Trophoblast cell (in vitro differentiated cells and primary cell): ENCODE measurements around the gene C11orf16.

Source experiments
- DNase-seq, 2 donors: peaks; one replicate each; pipeline ENCODE4 v3.0.0-alpha.2; 2016
- H2AFZ ChIP-seq: 2 replicates; pipeline ENCODE4 v1.6.1; 2013; ENCODE audit warnings: low read length, moderate library complexity, mild to moderate bottlenecking; ENCODE audit not compliant: insufficient read depth, poor library complexity
- H2AK5ac ChIP-seq: 2 replicates; pipeline ENCODE4 v1.6.1; 2013; ENCODE audit warnings: mild to moderate bottlenecking, low read length
- H2BK120ac ChIP-seq: 2 replicates; pipeline ENCODE4 v1.6.1; 2013; ENCODE audit warnings: low read length, mild to moderate bottlenecking, moderate library complexity; ENCODE audit not compliant: insufficient read depth, poor library complexity
- H2BK12ac ChIP-seq: 2 replicates; pipeline ENCODE4 v1.6.1; 2013; ENCODE audit warnings: mild to moderate bottlenecking, low read length, moderate library complexity
- H2BK5ac ChIP-seq: 2 replicates; pipeline ENCODE4 v1.6.1; 2013; ENCODE audit warnings: low read length, low read depth, moderate library complexity, mild to moderate bottlenecking; ENCODE audit not compliant: poor library complexity
- H3K14ac ChIP-seq: 2 replicates; pipeline ENCODE4 v1.6.1; 2013; ENCODE audit warnings: mild to moderate bottlenecking, low read length
- H3K18ac ChIP-seq: 2 replicates; pipeline ENCODE4 v1.6.1; 2013; ENCODE audit warnings: mild to moderate bottlenecking, low read length
- H3K23ac ChIP-seq: 2 replicates; pipeline ENCODE4 v1.6.1; 2013; ENCODE audit warnings: low read length
- H3K27ac ChIP-seq: 2 replicates; pipeline ENCODE4 v1.5.1; 2013; ENCODE audit warnings: low read depth, mild to moderate bottlenecking, inconsistent platforms, low read length, moderate library complexity
- H3K27me3 ChIP-seq: 2 replicates; pipeline ENCODE4 v1.6.1; 2013; ENCODE audit warnings: inconsistent platforms, mild to moderate bottlenecking, low read length, moderate library complexity; ENCODE audit not compliant: insufficient read depth
- H3K36me3 ChIP-seq, 2 experiments: 1 replicate in 1 of 2; 2 replicates in 1 of 2; pipeline ENCODE4 v1.6.1; 2013; ENCODE audit warnings: low read length in 2 of 2, mild to moderate bottlenecking in 2 of 2, moderate library complexity in 1 of 2; ENCODE audit not compliant: insufficient read depth in 2 of 2, control insufficient read depth in 1 of 2
- H3K4ac ChIP-seq: 2 replicates; pipeline ENCODE4 v1.6.1; 2013; ENCODE audit warnings: low read depth, mild to moderate bottlenecking, low read length, moderate library complexity
- H3K4me1 ChIP-seq, 2 experiments: 1 replicate in 1 of 2; 2 replicates in 1 of 2; pipeline ENCODE4 v1.6.1; 2013; ENCODE audit warnings: low read length in 2 of 2, mild to moderate bottlenecking in 2 of 2, moderate library complexity in 1 of 2; ENCODE audit not compliant: insufficient read depth in 2 of 2, control insufficient read depth in 1 of 2
- H3K4me2 ChIP-seq: 2 replicates; pipeline ENCODE4 v1.6.1; 2013; ENCODE audit warnings: inconsistent platforms, mild to moderate bottlenecking, low read length, moderate library complexity
- H3K4me3 ChIP-seq: 2 replicates; pipeline ENCODE4 v1.5.1; 2013; ENCODE audit warnings: mild to moderate bottlenecking, low read depth, low read length, inconsistent platforms
- H3K79me1 ChIP-seq: one replicate; pipeline ENCODE4 v1.6.1; 2013; ENCODE audit warnings: low read length
- H3K79me2 ChIP-seq: 2 replicates; pipeline ENCODE4 v1.6.1; 2013; ENCODE audit warnings: low read length, mild to moderate bottlenecking; ENCODE audit not compliant: control insufficient read depth, insufficient read depth, poor library complexity
- H3K9ac ChIP-seq: 2 replicates; pipeline ENCODE4 v1.6.1; 2013; ENCODE audit warnings: mild to moderate bottlenecking, low read length
- H3K9me3 ChIP-seq: 2 replicates; pipeline ENCODE4 v1.6.1; 2013; ENCODE audit warnings: low read depth, mild to moderate bottlenecking, control low read depth, inconsistent platforms, low read length; ENCODE audit not compliant: insufficient read depth
- H4K12ac ChIP-seq: 2 replicates; pipeline ENCODE4 v1.6.1; 2013; ENCODE audit warnings: low read depth, mild to moderate bottlenecking, low read length, moderate library complexity
- H4K8ac ChIP-seq: 2 replicates; pipeline ENCODE4 v1.6.1; 2013; ENCODE audit warnings: low read depth, mild to moderate bottlenecking, low read length, moderate library complexity
- H4K91ac ChIP-seq: one replicate; pipeline ENCODE4 v1.6.1; 2013; ENCODE audit warnings: low read depth, mild to moderate bottlenecking, low read length, moderate library complexity
- WGBS: extraction: QIAGEN DNeasy Blood & Tissue Kit; methylation state at CpG from one replicate; pipeline ENCODE4 v1.1.7; 2013; ENCODE audit warnings: missing lambda C conversion rate; ENCODE audit not compliant: insufficient read length, insufficient coverage; ENCODE audit errors: extremely low coverage; 5-methylcytosine and 5-hydroxymethylcytosine counted together

C11orf16 gene

DNA sequence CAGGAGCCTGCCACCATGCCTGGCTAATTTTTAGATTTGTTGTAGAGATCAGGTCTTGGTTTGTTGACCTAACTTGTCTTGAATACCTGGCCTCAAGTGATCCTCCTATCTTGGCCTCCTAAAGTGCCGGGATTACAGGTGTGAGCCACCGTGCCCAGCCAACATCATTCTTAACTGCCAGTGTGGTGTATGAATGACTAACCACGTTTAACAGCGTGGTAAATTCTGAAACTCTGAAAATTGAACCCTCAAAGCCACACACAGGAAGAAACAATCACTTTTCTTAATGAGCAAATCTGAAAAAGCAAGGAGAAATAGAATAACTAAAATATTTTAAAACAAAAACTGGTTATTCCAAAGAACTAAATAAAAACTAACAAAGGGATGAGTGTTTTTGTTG lies 24.1 kb upstream of the C11orf16 start:
- Histone ChIP-seq H4K12ac (no peak overlapping the region), H3K4me1 (no peaks in the 10 kb centered on the region), H3K79me1 (no peaks in the 10 kb centered on the region), H4K91ac (no peak overlapping the region), H3K14ac (no peak overlapping the region), H3K9me3 (no peaks in the 10 kb centered on the region), H3K4me3 (no peak overlapping the region), H4K8ac (no peak overlapping the region), H2BK12ac (no peak overlapping the region), H3K36me3 (peaks cover 8 to 9% of the 10 kb centered on the region in 2 experiments), H3K18ac (no peak overlapping the region), H3K79me2 (no peaks in the 10 kb centered on the region), H2AK5ac (no peak overlapping the region), H2BK120ac (no peak overlapping the region), H3K9ac (no peak overlapping the region), H3K27me3 (no peaks in the 10 kb centered on the region), H3K27ac (no peak overlapping the region), H2BK5ac (no peak overlapping the region), H3K4me2 (no peak overlapping the region), H3K23ac (no peak overlapping the region), H3K4ac (no peak overlapping the region), H2AFZ (no peak overlapping the region)
- WGBS, result no CpG with 5 or more reads among the region's 4 CpGs
- DNase-seq, result no peak

DNA sequence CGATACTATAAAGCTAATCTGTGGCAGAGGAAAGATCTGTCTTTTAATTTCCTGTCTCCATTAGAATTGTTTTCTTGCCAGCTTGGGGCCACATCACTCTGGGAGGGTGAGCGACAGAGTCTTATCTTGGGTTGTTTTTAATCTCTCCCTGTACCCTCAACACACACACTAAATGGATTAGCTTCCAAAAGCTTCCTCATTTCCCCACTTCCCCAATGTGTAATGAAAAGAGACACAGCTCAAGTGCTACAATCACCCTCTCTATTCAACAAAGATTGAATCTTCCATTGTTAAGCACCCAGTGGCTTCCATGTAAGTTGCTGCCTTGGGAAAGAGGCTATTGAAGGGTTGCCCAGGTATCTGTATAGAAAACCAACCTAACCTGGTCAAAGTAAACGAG lies 16.1 kb upstream of the C11orf16 start:
- Histone ChIP-seq H3K9me3 (no peaks in the 10 kb centered on the region), H3K36me3 (peaks cover 3 to 6% of the 10 kb centered on the region in 2 experiments), H3K4ac (no peak overlapping the region), H3K4me2 (no peak overlapping the region), H2AFZ (no peak overlapping the region), H4K8ac (no peak overlapping the region), H3K14ac (no peak overlapping the region), H3K27ac (no peak overlapping the region), H2BK120ac (no peak overlapping the region), H2BK5ac (no peak overlapping the region), H2AK5ac (no peak overlapping the region), H3K23ac (no peak overlapping the region), H3K9ac (no peak overlapping the region), H3K79me1 (no peaks in the 10 kb centered on the region), H3K4me1 (no peaks in the 10 kb centered on the region), H3K27me3 (no peaks in the 10 kb centered on the region), H3K79me2 (no peaks in the 10 kb centered on the region), H3K4me3 (no peak overlapping the region), H2BK12ac (no peak overlapping the region), H4K91ac (no peak overlapping the region), H4K12ac (no peak overlapping the region), H3K18ac (no peak overlapping the region)
- no CpG with 5 or more reads among the region's 3 CpGs for WGBS
- no peak for DNase-seq

DNA sequence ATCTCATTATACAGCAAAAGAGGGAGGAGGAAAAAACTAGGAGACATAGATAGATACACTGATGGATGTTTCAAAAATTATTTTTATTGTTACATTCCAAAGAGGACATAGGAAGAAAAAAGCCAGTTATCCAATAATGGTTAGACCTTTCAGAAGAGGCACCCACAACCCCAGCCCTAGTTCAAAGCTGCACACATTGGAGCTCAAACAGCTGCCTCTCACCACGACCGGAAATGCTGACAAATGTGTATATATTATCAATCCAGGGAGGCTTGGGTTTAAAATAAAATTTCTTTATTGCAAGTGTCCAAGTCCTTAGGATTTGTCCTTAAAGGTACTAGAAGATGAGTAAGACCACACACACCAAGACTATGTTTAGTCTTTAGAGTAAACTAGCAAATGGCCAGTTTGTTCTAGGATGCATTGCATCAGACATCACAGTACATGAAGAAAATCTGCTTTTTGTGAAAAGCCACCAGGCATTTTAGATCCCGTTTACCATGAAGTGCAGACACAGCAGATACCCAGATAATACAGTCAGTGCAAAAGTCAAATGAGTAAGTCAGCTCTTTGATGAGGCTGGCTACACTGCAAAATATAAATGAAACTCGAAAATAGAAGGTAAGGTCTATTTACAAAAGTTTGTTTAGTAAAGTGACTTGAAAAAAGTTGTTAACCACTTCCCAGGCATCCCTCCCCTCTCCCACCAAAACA lies 14.6 kb upstream of the C11orf16 start:
- Histone ChIP-seq H3K9me3 (no peaks in the 10 kb centered on the region), H3K4me2 (no peak overlapping the region), H2AFZ (no peak overlapping the region), H3K36me3 (peaks cover 1 to 4% of the 10 kb centered on the region in 2 experiments), H3K4me3 (no peak overlapping the region), H2BK5ac (no peak overlapping the region), H2AK5ac (no peak overlapping the region), H2BK120ac (no peak overlapping the region), H4K12ac (no peak overlapping the region), H3K4ac (no peak overlapping the region), H3K27me3 (no peaks in the 10 kb centered on the region), H3K79me2 (no peaks in the 10 kb centered on the region), H3K27ac (no peak overlapping the region), H4K91ac (no peak overlapping the region), H2BK12ac (no peak overlapping the region), H4K8ac (no peak overlapping the region), H3K18ac (no peak overlapping the region), H3K4me1 (no peaks in the 10 kb centered on the region), H3K79me1 (no peaks in the 10 kb centered on the region), H3K14ac (no peak overlapping the region), H3K9ac (no peak overlapping the region), H3K23ac (no peak overlapping the region)
- DNase-seq, result no peak
- WGBS, result no CpG with 5 or more reads among the region's 4 CpGs

DNA sequence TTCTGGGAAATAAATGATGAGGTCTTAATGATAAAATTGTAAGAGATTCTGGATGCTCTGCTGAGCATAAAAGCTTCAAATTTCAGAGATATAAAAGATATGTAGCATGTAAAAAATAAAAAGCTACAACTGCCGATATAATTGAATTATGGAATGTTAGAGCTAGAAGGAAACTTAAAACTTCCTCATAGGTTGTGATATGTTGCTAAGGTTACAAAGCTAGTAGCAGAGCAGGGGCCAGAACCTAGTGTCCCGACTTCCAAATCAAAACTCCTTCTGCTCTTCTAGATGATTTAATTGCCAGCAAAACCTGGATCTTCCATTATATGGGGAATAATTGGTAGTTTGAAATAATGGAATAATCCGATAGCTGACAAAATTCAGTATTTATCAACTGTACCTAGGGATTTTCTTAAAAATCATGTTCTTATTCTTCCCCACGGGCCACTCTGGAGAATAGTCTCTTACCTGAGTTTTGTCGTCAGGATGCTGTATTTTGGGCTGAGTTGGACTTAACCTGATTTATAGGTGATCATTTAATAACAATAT lies 9.8 kb upstream of the C11orf16 start, which contains the start of gene ASCL3:
ASCL3 (minus strand) TSS at position 499 of the 549 bp plus-strand sequence. CDS start 4,855 bp downstream, outside the sequence.
- H2AK5ac ChIP-seq, result no peak within 1 kb of the TSS
- H3K23ac ChIP-seq, result no peak within 1 kb of the TSS
- H3K4me3 ChIP-seq, result no peak within 1 kb of the TSS
- H4K12ac ChIP-seq, result no peak within 1 kb of the TSS
- no peak within 1 kb of the TSS for H3K4ac ChIP-seq
- no peak within 1 kb of the TSS for H2BK12ac ChIP-seq
- H3K9me3 ChIP-seq, result no peaks in the 10 kb centered on the region
- no peak within 1 kb of the TSS for H3K9ac ChIP-seq
- no peak within 1 kb of the TSS for H4K8ac ChIP-seq
- H4K91ac ChIP-seq, result no peak within 1 kb of the TSS
- no peaks in the 10 kb centered on the region for H3K27me3 ChIP-seq
- H3K79me1 ChIP-seq, result no peaks in the 10 kb centered on the region
- no peaks in the 10 kb centered on the region for H3K79me2 ChIP-seq
- H3K36me3 ChIP-seq, result no peaks in the 10 kb centered on the region
- H3K14ac ChIP-seq, result no peak within 1 kb of the TSS
- H3K27ac ChIP-seq, result no peak within 1 kb of the TSS
- H2BK120ac ChIP-seq, result no peak within 1 kb of the TSS
- no peak within 1 kb of the TSS for H2BK5ac ChIP-seq
- DNase-seq, result no peak
- no peaks in the 10 kb centered on the region for H3K4me1 ChIP-seq
- no peak within 1 kb of the TSS for H3K18ac ChIP-seq
- no peak within 1 kb of the TSS for H2AFZ ChIP-seq
- WGBS, result no CpG with 5 or more reads among the region's 5 CpGs
- H3K4me2 ChIP-seq, result no peak within 1 kb of the TSS
